ENCODE data around the gene GALNT5.

GRCh38 chr2:157301307-157301706, 43.8 kb downstream of the GALNT5 start:
- TF ChIP-seq SP2 (tag by site-specific recombination; IDR thresholded peaks at IDR 0.05) (no peak), CTCF (tag by site-specific recombination; IDR thresholded peaks at IDR 0.05) (no peak), ZNF426 (tag by site-specific recombination; IDR thresholded peaks at IDR 0.05) (no peak)

Measured in HEK293 (cell line).